ENCODE measurements around the gene ATG9B. TPM values are rescaled to one million over a fixed set of nuclear protein-coding genes. Genes with fewer than 3 reads are reported as not detected.
A peak's percentile ranks its signal among the peaks of the same experiment; 100 is the strongest.
"Not testable (repeated sequence)": the region's sequence is repeated elsewhere in the genome, so short reads cannot be mapped to it uniquely, and the experiment has no call there.

The ATG9B gene
- total and polyA plus RNA-seq, 5 experiments from 2014 or later, result 9.2 to 42.2 (median 34.6) TPM

- no peaks in the 10 kb centered on the region for H3K9me3 Mint-ChIP-seq
- POLR2A ChIA-PET, result interaction anchor here (0.7 to 7.2 kb wide), 10 partner anchors 6 to 275 kb away, joined by 3 to 65 read pairs (median 16); partner anchors contain the start of genes ABCB8 and CDK5
- H3K36me3 Mint-ChIP-seq, result no peaks in the 10 kb centered on the region
- peaks cover 0 to 3% (median 0%) of the 10 kb centered on the region in 5 donors for H3K27me3 Mint-ChIP-seq
- H3K4me1 Mint-ChIP-seq, result peaks cover 45 to 92% (median 88%) of the 10 kb centered on the region in 4 donors
- H3K27ac Mint-ChIP-seq, result peak overlapping the region; percentile 93 to 100 (median 100)
- ATAC-seq (no peak), DNase-seq (no peak)
- H3K4me3 Mint-ChIP-seq, result peak overlapping the region; percentile 44 to 98 (median 77)
Measured at GRCh38 chr7:151012031-151012692, 12.1 kb downstream of the ATG9B start.

DNA sequence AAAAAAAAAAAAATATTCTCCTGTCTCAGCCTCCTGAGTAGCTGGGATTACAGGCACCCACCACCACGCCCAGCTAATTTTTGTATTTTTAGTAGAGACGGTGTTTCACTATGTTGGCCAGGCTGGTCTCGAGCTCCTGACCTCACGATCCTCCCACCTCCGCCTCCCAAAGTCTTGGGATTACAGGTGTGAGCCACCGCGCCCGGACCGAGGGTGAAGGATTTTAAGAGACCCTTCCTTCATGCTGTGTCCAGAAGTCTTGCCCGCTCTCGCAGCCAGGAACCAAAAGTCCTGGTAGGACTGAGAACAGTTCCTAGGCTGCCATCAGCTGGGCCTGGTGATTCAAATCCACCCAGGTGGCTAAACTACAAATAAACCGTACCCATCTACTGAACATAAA is 12.7 kb downstream of the ATG9B start:
- not testable (repeated sequence) for ATAC-seq, H3K36me3 Mint-ChIP-seq, H3K27me3 Mint-ChIP-seq, H3K9me3 Mint-ChIP-seq, DNase-seq
- Mint-ChIP-seq H3K4me1 (peaks cover 41 to 90% (median 84%) of the 10 kb centered on the region in 4 donors), H3K27ac (peak overlapping the region; percentile 90 to 100 (median 100)), H3K4me3 (peak overlapping the region in 9 of 10 donors; percentile 24 to 97 (median 66))
- POLR2A ChIA-PET, result interaction anchor here (0.7 to 7.2 kb wide), 6 partner anchors 7 to 275 kb away, joined by 3 to 65 read pairs (median 16); partner anchors contain the start of gene ABCB8

DNA sequence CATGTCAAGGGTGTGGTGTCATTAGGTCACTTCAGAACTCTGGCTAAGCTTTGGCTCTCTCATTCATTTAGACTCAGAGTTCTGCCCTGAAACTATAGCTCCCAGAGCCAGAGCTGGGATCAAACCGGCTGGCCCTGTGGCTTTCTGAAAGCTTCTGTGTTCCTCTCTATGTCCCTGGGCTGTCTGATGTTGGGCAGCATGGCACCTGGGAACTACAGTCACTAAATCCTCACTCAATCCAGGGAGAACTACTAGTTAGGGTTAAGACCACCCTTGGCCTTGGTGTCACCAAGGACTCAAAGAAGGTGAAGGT is 13.2 kb downstream of the ATG9B start:
- no peaks in the 10 kb centered on the region for H3K36me3 Mint-ChIP-seq
- no peak for ATAC-seq
- H3K9me3 Mint-ChIP-seq, result no peaks in the 10 kb centered on the region
- no peak for DNase-seq
- H3K27me3 Mint-ChIP-seq, result peaks cover 0 to 3% (median 0%) of the 10 kb centered on the region in 5 donors
- H3K4me1 Mint-ChIP-seq, result peaks cover 37 to 84% (median 80%) of the 10 kb centered on the region in 4 donors
- POLR2A ChIA-PET, result interaction anchor here (0.8 to 7.2 kb wide), 6 partner anchors 7 to 48 kb away, joined by 3 to 65 read pairs (median 16); partner anchors contain the start of genes ABCB8 and SLC4A2
- peak overlapping the region; percentile 76 to 100 (median 95) for H3K27ac Mint-ChIP-seq
- peak overlapping the region in 9 of 10 donors; percentile 47 to 74 (median 61) for H3K4me3 Mint-ChIP-seq

DNA sequence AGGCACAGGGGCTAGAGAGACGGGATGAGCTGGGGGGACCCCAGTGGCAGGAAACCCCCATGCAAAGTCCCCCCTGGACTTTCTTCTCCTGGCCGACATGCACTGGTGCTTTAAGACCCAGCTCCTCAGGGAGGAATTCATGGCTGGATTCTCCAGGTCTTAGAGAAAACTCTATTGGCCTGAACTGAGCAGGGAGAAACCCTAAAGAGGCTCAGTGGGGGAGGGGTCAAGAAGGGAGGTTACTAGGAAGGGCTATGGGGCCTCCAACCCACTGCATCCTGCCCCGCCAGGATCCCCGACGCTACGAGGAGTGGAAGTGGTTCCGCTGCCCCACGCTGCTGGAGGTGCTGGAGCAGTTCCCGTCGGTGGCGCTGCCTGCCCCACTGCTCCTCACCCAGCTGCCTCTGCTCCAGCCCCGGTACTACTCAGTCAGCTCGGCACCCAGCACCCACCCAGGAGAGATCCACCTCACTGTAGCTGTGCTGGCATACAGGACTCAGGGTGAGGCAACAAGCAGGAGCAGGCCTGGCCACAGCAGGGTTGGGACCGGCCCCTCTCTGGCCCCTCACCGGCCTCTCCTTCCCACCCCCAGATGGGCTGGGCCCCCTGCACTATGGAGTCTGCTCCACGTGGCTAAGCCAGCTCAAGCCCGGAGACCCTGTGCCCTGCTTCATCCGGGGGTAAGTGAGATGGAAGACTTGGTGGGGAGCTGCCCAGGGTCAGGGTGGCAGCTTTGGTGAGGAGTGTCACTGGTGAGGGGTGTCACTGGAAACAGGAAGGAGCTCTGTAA is 13.8 kb downstream of the ATG9B start:
- H3K9me3 Mint-ChIP-seq, result no peaks in the 10 kb centered on the region
- peaks cover 35 to 81% (median 79%) of the 10 kb centered on the region in 4 donors for H3K4me1 Mint-ChIP-seq
- POLR2A ChIA-PET, result interaction anchor here (0.6 to 7.2 kb wide), 10 partner anchors 8 to 49 kb away, joined by 3 to 65 read pairs (median 8); partner anchors contain the start of genes ABCB8 and SLC4A2
- H3K4me3 Mint-ChIP-seq, result peak overlapping the region; percentile 4 to 74 (median 62)
- ATAC-seq (peak; percentile 1 to 8), DNase-seq (peak in 4 of 10 donors; percentile 30 to 48 (median 44))
- H3K36me3 Mint-ChIP-seq, result no peaks in the 10 kb centered on the region
- peak overlapping the region; percentile 76 to 100 (median 95) for H3K27ac Mint-ChIP-seq
- H3K27me3 Mint-ChIP-seq, result peaks cover 0 to 3% (median 0%) of the 10 kb centered on the region in 5 donors

GRCh38 chr7:151010037-151010306 is 14.3 kb downstream of the ATG9B start:
- POLR2A ChIA-PET, result interaction anchor here (0.6 to 7.2 kb wide), 9 partner anchors 8 to 643 kb away, joined by 3 to 65 read pairs (median 7); partner anchors contain the start of gene ABCB8
- Mint-ChIP-seq H3K27me3 (peaks cover 0 to 3% (median 0%) of the 10 kb centered on the region in 5 donors), H3K36me3 (no peaks in the 10 kb centered on the region), H3K4me1 (peaks cover 30 to 78% (median 73%) of the 10 kb centered on the region in 4 donors), H3K9me3 (no peaks in the 10 kb centered on the region), H3K4me3 (peak overlapping the region in 4 of 10 donors; percentile 33 to 74 (median 64)), H3K27ac (peak overlapping the region in 9 of 10 donors; percentile 69 to 100 (median 95))
- ATAC-seq (no peak), DNase-seq (no peak)

DNA sequence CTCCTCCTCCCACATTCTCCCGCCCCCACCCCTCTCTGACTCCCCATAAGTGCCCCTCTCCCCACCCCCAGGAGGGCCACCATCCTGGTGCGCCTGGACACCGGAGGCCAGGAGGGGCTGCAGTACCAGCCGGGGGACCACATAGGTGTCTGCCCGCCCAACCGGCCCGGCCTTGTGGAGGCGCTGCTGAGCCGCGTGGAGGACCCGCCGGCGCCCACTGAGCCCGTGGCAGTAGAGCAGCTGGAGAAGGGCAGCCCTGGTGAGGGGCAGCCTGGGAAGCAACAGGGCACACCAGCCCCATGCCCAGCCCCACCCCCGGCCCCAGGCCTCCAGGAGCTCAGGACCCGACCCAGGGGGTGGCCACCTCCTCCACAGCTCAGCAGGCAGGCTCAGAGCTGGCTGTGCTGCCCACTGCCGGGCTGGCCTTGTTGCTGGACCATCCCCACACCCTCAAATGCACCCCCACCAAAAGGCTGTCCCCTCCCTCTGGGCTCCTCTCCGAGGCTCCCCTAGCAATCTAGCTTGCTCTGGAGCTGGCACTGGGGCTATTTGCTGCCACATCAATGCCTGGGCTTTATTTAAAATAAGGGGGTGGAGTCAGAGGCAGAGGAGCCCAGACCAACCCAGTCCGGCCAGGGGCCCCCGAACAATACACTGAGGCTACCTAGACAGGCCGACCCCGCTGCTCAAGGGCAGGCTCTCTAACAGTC is 14.8 kb downstream of the ATG9B start:
- no peaks in the 10 kb centered on the region for H3K9me3 Mint-ChIP-seq
- ATAC-seq (no peak), DNase-seq (no peak)
- H3K27me3 Mint-ChIP-seq, result peaks cover 0 to 3% (median 0%) of the 10 kb centered on the region in 5 donors
- no peaks in the 10 kb centered on the region for H3K36me3 Mint-ChIP-seq
- peak overlapping the region in 7 of 10 donors; percentile 31 to 99 (median 93) for H3K27ac Mint-ChIP-seq
- peaks cover 28 to 73% (median 69%) of the 10 kb centered on the region in 4 donors for H3K4me1 Mint-ChIP-seq
- peak overlapping the region in 4 of 10 donors; percentile 20 to 83 (median 64) for H3K4me3 Mint-ChIP-seq
- POLR2A ChIA-PET, result interaction anchor here (0.6 to 7.2 kb wide), 13 partner anchors 9 to 642 kb away, joined by 3 to 65 read pairs (median 4); partner anchors contain the start of genes ABCB8 and NOS3

GRCh38 chr7:151008511-151009323 is 15.6 kb downstream of the ATG9B start:
- H3K4me3 Mint-ChIP-seq, result peak overlapping the region; percentile 72 to 89 (median 84)
- H3K27ac Mint-ChIP-seq, result peak overlapping the region; percentile 84 to 97 (median 94)
- peaks cover 0 to 2% (median 0%) of the 10 kb centered on the region in 5 donors for H3K27me3 Mint-ChIP-seq
- peaks cover 26 to 66% (median 62%) of the 10 kb centered on the region in 4 donors for H3K4me1 Mint-ChIP-seq
- no peaks in the 10 kb centered on the region for H3K36me3 Mint-ChIP-seq
- no peaks in the 10 kb centered on the region for H3K9me3 Mint-ChIP-seq
- POLR2A ChIA-PET, result interaction anchor here (0.6 to 7.2 kb wide), 12 partner anchors 10 to 429 kb away, joined by 3 to 65 read pairs (median 4); partner anchors contain the start of genes ABCB8 and NOS3
- DNase-seq (peak; percentile 56 to 85 (median 70)), ATAC-seq (peak; percentile 39 to 49)

DNA sequence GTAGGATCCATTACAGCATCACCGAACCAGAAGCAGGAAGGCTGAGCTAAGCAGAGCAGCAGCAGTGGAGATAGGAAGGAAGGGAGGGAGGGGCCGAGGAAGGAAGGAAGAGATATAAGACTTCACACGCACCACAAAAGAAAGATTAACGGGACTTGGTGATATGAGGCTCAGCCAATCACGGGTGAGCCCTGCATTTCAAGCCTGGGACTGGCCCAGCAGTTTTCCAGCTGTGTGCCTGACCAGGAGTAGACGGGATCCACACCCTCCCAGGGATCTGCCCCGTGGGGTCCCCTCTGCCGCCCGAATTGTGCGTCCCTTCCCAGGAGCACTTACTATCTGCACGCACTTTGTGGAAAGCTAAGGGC is 16.2 kb downstream of the ATG9B start:
- Mint-ChIP-seq H3K27ac (peak overlapping the region; percentile 84 to 97 (median 94)), H3K9me3 (no peaks in the 10 kb centered on the region), H3K4me1 (peaks cover 26 to 62% (median 59%) of the 10 kb centered on the region in 4 donors)

DNA sequence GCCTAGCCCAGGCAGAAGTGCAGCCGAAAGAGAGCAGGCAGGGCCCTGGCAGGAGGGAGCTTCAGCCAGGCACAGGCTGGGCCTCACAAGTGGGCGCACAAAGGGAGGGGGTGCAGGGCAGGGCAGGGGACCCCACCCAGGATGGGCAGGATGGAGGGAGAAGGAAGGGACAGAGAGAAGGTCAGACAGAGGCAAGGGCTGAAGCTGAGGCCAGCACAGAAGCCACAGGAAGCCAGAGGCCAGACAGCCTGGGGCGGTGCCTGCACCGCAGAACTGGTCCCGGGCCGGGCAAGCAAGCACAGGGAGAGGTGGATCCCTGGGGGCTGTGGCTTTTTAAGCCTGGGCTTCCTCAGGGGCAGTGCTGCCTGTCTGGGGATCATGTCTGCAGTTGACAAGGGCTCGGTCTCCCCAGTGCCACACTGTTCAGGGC is 16.8 kb downstream of the ATG9B start:
- H3K9me3 Mint-ChIP-seq, result no peaks in the 10 kb centered on the region
- ATAC-seq (no peak), DNase-seq (no peak)
- no peaks in the 10 kb centered on the region for H3K36me3 Mint-ChIP-seq
- peaks cover 0 to 2% (median 0%) of the 10 kb centered on the region in 5 donors for H3K27me3 Mint-ChIP-seq
- POLR2A ChIA-PET, result interaction anchor here (0.9 to 7.2 kb wide), 9 partner anchors 9 to 44 kb away, joined by 3 to 65 read pairs (median 5); no protein-coding TSS in a partner anchor
- H3K4me3 Mint-ChIP-seq, result peak overlapping the region; percentile 72 to 89 (median 84)
- H3K4me1 Mint-ChIP-seq, result peaks cover 23 to 55% (median 52%) of the 10 kb centered on the region in 4 donors
- peak overlapping the region; percentile 84 to 97 (median 94) for H3K27ac Mint-ChIP-seq

More for the DNA sequence above, 16.2 kb downstream of the ATG9B start:
- peaks cover 0 to 2% (median 0%) of the 10 kb centered on the region in 5 donors for H3K27me3 Mint-ChIP-seq
- POLR2A ChIA-PET, result interaction anchor here (0.9 to 7.2 kb wide), 12 partner anchors 10 to 79 kb away, joined by 3 to 65 read pairs (median 5); partner anchors contain the start of genes ABCB8 and NOS3
- no peaks in the 10 kb centered on the region for H3K36me3 Mint-ChIP-seq
- peak in 3 of 10 donors; percentile 46 to 55 (median 54) for DNase-seq
- peak; percentile 52 to 62 for ATAC-seq
- H3K4me3 Mint-ChIP-seq, result peak overlapping the region; percentile 72 to 89 (median 84)

- POLR2A ChIA-PET, result interaction anchor here (1.9 to 7.2 kb wide), 3 partner anchors 10 to 15 kb away, joined by 5 to 65 read pairs (median 7); no protein-coding TSS in a partner anchor
- H3K4me1 Mint-ChIP-seq, result peaks cover 17 to 48% (median 45%) of the 10 kb centered on the region in 4 donors
- H3K9me3 Mint-ChIP-seq, result no peaks in the 10 kb centered on the region
- H3K4me3 Mint-ChIP-seq, result peak overlapping the region in 3 of 10 donors; percentile 2 to 72 (median 45)
- peaks cover 0 to 2% (median 0%) of the 10 kb centered on the region in 5 donors for H3K27me3 Mint-ChIP-seq
- DNase-seq (no peak), ATAC-seq (no peak)
- H3K27ac Mint-ChIP-seq, result peak overlapping the region in 3 of 10 donors; percentile 22 to 56 (median 50)
- no peaks in the 10 kb centered on the region for H3K36me3 Mint-ChIP-seq
Measured at GRCh38 chr7:151006590-151007300, 17.5 kb downstream of the ATG9B start.
